ENCODE data around the gene RAB7B.

DNA sequence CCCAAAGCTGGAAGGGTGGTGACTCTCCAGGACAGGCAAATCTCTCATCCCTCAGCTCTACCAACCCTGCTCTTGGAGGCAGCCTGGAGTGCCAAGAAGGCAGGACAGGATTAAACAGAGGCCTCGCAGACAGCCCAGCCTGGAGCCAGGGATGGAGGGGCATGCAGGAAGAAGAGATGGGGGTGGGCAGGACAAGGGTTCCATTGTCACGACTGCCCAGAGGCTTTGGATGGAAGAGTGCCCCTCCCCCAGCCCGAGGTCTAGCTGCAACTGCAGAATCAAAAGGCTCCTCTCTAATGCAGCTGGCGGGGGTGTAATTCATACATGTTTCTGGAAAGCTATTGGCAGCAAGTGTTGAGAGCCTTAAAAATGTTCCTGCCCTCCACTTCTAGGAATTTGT lies 8.8 kb downstream of the RAB7B start:
- TF ChIP-seq, protein P1, sequence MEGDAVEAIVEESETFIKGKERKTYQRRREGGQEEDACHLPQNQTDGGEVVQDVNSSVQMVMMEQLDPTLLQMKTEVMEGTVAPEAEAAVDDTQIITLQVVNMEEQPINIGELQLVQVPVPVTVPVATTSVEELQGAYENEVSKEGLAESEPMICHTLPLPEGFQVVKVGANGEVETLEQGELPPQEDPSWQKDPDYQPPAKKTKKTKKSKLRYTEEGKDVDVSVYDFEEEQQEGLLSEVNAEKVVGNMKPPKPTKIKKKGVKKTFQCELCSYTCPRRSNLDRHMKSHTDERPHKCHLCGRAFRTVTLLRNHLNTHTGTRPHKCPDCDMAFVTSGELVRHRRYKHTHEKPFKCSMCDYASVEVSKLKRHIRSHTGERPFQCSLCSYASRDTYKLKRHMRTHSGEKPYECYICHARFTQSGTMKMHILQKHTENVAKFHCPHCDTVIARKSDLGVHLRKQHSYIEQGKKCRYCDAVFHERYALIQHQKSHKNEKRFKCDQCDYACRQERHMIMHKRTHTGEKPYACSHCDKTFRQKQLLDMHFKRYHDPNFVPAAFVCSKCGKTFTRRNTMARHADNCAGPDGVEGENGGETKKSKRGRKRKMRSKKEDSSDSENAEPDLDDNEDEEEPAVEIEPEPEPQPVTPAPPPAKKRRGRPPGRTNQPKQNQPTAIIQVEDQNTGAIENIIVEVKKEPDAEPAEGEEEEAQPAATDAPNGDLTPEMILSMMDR (IDR thresholded peaks at IDR 0.05; ENCODE audit: poor library complexity) = no peak
- TF ChIP-seq EZH2 (IDR thresholded peaks at IDR 0.05; ENCODE audit: borderline replicate concordance) = no peak
